ENCODE results near the gene OCA2. TPM values are rescaled to one million over a fixed set of nuclear protein-coding genes. Genes with fewer than 3 reads are reported as not detected.

The OCA2 gene
- total RNA-seq, 2 experiments from 2014 or later, result not detected

Other genes with a start within 250 kb of the OCA2 start
- 10 to 100 TPM; 42.6 to 44.7 TPM for gene HERC2, start 222.9 kb upstream of the OCA2 start, total RNA-seq

Data from activated CD8-positive, alpha-beta T cell treated with anti-CD3 and anti-CD28 coated beads, Interleukin-2, amount 10 ng/mL, durations not matched to agents 7 days and 5 days (primary cell).